Trophoblast cell (in vitro differentiated cells and primary cell): Measurements from ENCODE around the gene MSH2.
"Not testable (repeated sequence)": the region's sequence is repeated elsewhere in the genome, so short reads cannot be mapped to it uniquely, and the experiment has no call there.

Experiments
- DNase-seq, 2 donors: peaks; one replicate each; pipeline ENCODE4 v3.0.0-alpha.2; 2016
- H2AFZ ChIP-seq: 2 replicates; pipeline ENCODE4 v1.6.1; 2013; ENCODE audit warnings: low read length, moderate library complexity, mild to moderate bottlenecking; ENCODE audit not compliant: insufficient read depth, poor library complexity
- H2AK5ac ChIP-seq: 2 replicates; pipeline ENCODE4 v1.6.1; 2013; ENCODE audit warnings: mild to moderate bottlenecking, low read length
- H2BK120ac ChIP-seq: 2 replicates; pipeline ENCODE4 v1.6.1; 2013; ENCODE audit warnings: low read length, mild to moderate bottlenecking, moderate library complexity; ENCODE audit not compliant: insufficient read depth, poor library complexity
- H2BK12ac ChIP-seq: 2 replicates; pipeline ENCODE4 v1.6.1; 2013; ENCODE audit warnings: mild to moderate bottlenecking, low read length, moderate library complexity
- H2BK5ac ChIP-seq: 2 replicates; pipeline ENCODE4 v1.6.1; 2013; ENCODE audit warnings: low read length, low read depth, moderate library complexity, mild to moderate bottlenecking; ENCODE audit not compliant: poor library complexity
- H3K14ac ChIP-seq: 2 replicates; pipeline ENCODE4 v1.6.1; 2013; ENCODE audit warnings: mild to moderate bottlenecking, low read length
- H3K18ac ChIP-seq: 2 replicates; pipeline ENCODE4 v1.6.1; 2013; ENCODE audit warnings: mild to moderate bottlenecking, low read length
- H3K23ac ChIP-seq: 2 replicates; pipeline ENCODE4 v1.6.1; 2013; ENCODE audit warnings: low read length
- H3K27ac ChIP-seq: 2 replicates; pipeline ENCODE4 v1.5.1; 2013; ENCODE audit warnings: low read depth, mild to moderate bottlenecking, inconsistent platforms, low read length, moderate library complexity
- H3K27me3 ChIP-seq: 2 replicates; pipeline ENCODE4 v1.6.1; 2013; ENCODE audit warnings: inconsistent platforms, mild to moderate bottlenecking, low read length, moderate library complexity; ENCODE audit not compliant: insufficient read depth
- H3K36me3 ChIP-seq, 2 experiments: 1 replicate in 1 of 2; 2 replicates in 1 of 2; pipeline ENCODE4 v1.6.1; 2013; ENCODE audit warnings: low read length in 2 of 2, mild to moderate bottlenecking in 2 of 2, moderate library complexity in 1 of 2; ENCODE audit not compliant: insufficient read depth in 2 of 2, control insufficient read depth in 1 of 2
- H3K4ac ChIP-seq: 2 replicates; pipeline ENCODE4 v1.6.1; 2013; ENCODE audit warnings: low read depth, mild to moderate bottlenecking, low read length, moderate library complexity
- H3K4me1 ChIP-seq, 2 experiments: 1 replicate in 1 of 2; 2 replicates in 1 of 2; pipeline ENCODE4 v1.6.1; 2013; ENCODE audit warnings: low read length in 2 of 2, mild to moderate bottlenecking in 2 of 2, moderate library complexity in 1 of 2; ENCODE audit not compliant: insufficient read depth in 2 of 2, control insufficient read depth in 1 of 2
- H3K4me2 ChIP-seq: 2 replicates; pipeline ENCODE4 v1.6.1; 2013; ENCODE audit warnings: inconsistent platforms, mild to moderate bottlenecking, low read length, moderate library complexity
- H3K4me3 ChIP-seq: 2 replicates; pipeline ENCODE4 v1.5.1; 2013; ENCODE audit warnings: mild to moderate bottlenecking, low read depth, low read length, inconsistent platforms
- H3K79me1 ChIP-seq: one replicate; pipeline ENCODE4 v1.6.1; 2013; ENCODE audit warnings: low read length
- H3K79me2 ChIP-seq: 2 replicates; pipeline ENCODE4 v1.6.1; 2013; ENCODE audit warnings: low read length, mild to moderate bottlenecking; ENCODE audit not compliant: control insufficient read depth, insufficient read depth, poor library complexity
- H3K9ac ChIP-seq: 2 replicates; pipeline ENCODE4 v1.6.1; 2013; ENCODE audit warnings: mild to moderate bottlenecking, low read length
- H3K9me3 ChIP-seq: 2 replicates; pipeline ENCODE4 v1.6.1; 2013; ENCODE audit warnings: low read depth, mild to moderate bottlenecking, control low read depth, inconsistent platforms, low read length; ENCODE audit not compliant: insufficient read depth
- H4K12ac ChIP-seq: 2 replicates; pipeline ENCODE4 v1.6.1; 2013; ENCODE audit warnings: low read depth, mild to moderate bottlenecking, low read length, moderate library complexity
- H4K8ac ChIP-seq: 2 replicates; pipeline ENCODE4 v1.6.1; 2013; ENCODE audit warnings: low read depth, mild to moderate bottlenecking, low read length, moderate library complexity
- H4K91ac ChIP-seq: one replicate; pipeline ENCODE4 v1.6.1; 2013; ENCODE audit warnings: low read depth, mild to moderate bottlenecking, low read length, moderate library complexity
- WGBS: extraction: QIAGEN DNeasy Blood & Tissue Kit; methylation state at CpG from one replicate; pipeline ENCODE4 v1.1.7; 2013; ENCODE audit warnings: missing lambda C conversion rate; ENCODE audit not compliant: insufficient read length, insufficient coverage; ENCODE audit errors: extremely low coverage; 5-methylcytosine and 5-hydroxymethylcytosine counted together

Gene MSH2

DNA sequence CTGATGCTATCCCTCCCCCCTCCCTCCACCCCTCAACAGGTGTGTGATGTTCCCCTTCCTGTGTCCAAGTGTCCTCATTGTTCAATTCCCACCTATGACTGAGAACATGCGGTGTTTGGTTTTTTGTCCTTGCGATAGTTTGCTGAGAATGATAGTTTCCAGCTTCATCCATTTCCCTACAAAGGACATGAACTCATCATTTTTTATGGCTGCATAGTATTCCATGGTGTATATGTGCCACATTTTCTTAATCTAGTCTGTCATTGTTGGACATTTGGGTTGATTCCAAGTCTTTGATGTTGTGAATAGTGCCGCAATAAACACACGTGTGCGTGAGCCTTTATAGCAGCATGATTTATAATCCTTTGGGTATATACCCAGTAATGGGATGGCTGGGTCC, 51.9 kb downstream of the MSH2 start:
- not testable (repeated sequence) for H3K9ac ChIP-seq, H3K18ac ChIP-seq, H3K4me2 ChIP-seq, H3K4me1 ChIP-seq, H2BK5ac ChIP-seq, H2BK12ac ChIP-seq, H3K9me3 ChIP-seq, H4K8ac ChIP-seq, H3K36me3 ChIP-seq, H3K4ac ChIP-seq, H2AFZ ChIP-seq, H2BK120ac ChIP-seq, H3K79me2 ChIP-seq, DNase-seq, H4K12ac ChIP-seq, H4K91ac ChIP-seq, H3K14ac ChIP-seq, H3K27me3 ChIP-seq, H2AK5ac ChIP-seq, H3K4me3 ChIP-seq, H3K79me1 ChIP-seq, H3K23ac ChIP-seq, H3K27ac ChIP-seq
- no CpG with 5 or more reads among the region's 5 CpGs for WGBS

DNA sequence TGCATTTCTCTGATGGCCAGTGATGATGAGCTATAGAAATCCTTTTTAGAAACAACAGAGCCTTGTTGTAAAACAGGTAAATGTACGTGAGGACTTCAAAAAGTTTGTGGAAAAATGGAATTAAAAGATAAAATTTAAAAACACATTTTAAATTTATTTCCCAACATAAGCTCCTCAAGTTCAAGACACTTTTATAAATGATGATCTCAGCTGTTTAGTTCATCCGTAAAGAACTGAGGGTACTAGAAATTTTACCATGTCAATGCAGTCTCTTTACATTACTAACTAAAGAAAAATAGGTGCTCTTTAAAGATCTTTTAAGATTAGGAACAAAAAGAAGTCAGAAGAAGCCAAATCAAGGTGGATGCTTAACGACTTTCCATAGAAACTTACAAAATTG, 52.5 kb downstream of the MSH2 start:
- DNase-seq, result no peak
- H2AK5ac ChIP-seq, result no peak overlapping the region
- no peaks in the 10 kb centered on the region for H3K79me2 ChIP-seq
- H3K4me1 ChIP-seq, result no peaks in the 10 kb centered on the region
- H2AFZ ChIP-seq, result no peak overlapping the region
- no peak overlapping the region for H2BK5ac ChIP-seq
- H3K27me3 ChIP-seq, result no peaks in the 10 kb centered on the region
- H3K4ac ChIP-seq, result no peak overlapping the region
- H4K91ac ChIP-seq, result no peak overlapping the region
- no peak overlapping the region for H2BK12ac ChIP-seq
- no peak overlapping the region for H3K4me3 ChIP-seq
- no peak overlapping the region for H3K27ac ChIP-seq
- no peak overlapping the region for H4K12ac ChIP-seq
- H3K23ac ChIP-seq, result no peak overlapping the region
- no peak overlapping the region for H3K9ac ChIP-seq
- H3K9me3 ChIP-seq, result no peaks in the 10 kb centered on the region
- no peak overlapping the region for H3K4me2 ChIP-seq
- H2BK120ac ChIP-seq, result no peak overlapping the region
- H3K36me3 ChIP-seq, result peaks cover 0 to 3% of the 10 kb centered on the region in 2 experiments
- WGBS, result no CpG with 5 or more reads among the region's 3 CpGs
- H3K14ac ChIP-seq, result no peak overlapping the region
- H3K18ac ChIP-seq, result no peak overlapping the region
- no peak overlapping the region for H4K8ac ChIP-seq
- no peaks in the 10 kb centered on the region for H3K79me1 ChIP-seq

DNA sequence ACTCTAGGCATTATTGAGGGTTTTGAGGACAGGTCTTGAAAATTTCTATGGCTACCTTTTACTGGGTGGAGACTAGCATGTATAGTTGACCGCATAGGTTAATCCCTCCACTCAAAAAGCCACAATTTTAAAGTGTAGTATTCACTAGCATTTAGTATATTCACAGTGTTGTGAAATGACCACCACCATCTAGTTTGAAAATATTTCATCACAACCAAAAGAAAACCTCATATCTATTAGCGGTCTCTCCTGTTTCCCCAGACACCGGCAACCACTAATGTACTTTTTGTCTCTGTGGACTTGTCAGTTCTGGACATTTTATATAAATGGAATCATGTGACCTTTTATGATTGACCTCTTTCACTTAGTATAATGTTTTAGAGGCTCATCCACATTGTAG, 53.9 kb downstream of the MSH2 start:
- Histone ChIP-seq H3K4me2 (no peak overlapping the region), H4K12ac (no peak overlapping the region), H3K79me1 (no peaks in the 10 kb centered on the region), H3K9ac (no peak overlapping the region), H2BK120ac (no peak overlapping the region), H2AFZ (no peak overlapping the region), H3K4me1 (no peaks in the 10 kb centered on the region), H3K14ac (no peak overlapping the region), H2BK5ac (no peak overlapping the region), H4K8ac (no peak overlapping the region), H2AK5ac (no peak overlapping the region), H3K23ac (no peak overlapping the region), H3K79me2 (no peaks in the 10 kb centered on the region), H3K27ac (no peak overlapping the region), H3K36me3 (peaks cover 0 to 3% of the 10 kb centered on the region in 2 experiments), H3K27me3 (no peaks in the 10 kb centered on the region), H3K18ac (no peak overlapping the region), H3K4me3 (no peak overlapping the region), H3K4ac (no peak overlapping the region), H3K9me3 (no peaks in the 10 kb centered on the region), H2BK12ac (no peak overlapping the region), H4K91ac (no peak overlapping the region)
- WGBS, result no CpG with 5 or more reads among the region's 3 CpGs
- DNase-seq, result peak in 1 of 2 donors; percentile 46

DNA sequence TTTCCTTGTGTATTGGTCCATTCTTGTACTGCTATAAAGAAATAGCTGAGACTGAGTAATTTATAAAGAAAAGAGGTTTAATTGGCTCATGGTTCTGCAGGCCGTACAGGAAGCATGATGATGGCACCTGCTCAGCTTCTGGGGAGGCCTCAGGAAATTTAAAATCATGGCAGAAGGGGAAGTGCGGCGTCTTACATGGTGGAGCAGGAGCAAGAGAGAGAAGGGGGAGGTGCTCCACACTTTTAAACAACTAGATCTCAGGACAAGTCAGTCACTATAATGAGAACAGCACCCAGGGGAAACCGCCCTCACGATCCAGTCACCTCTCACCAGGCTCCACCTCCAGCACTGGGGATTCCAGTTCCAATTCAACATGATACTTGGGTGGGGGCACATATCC, 54.3 kb downstream of the MSH2 start:
- Histone ChIP-seq H4K12ac (no peak overlapping the region), H2AFZ (no peak overlapping the region), H3K23ac (no peak overlapping the region), H4K8ac (no peak overlapping the region), H3K18ac (no peak overlapping the region), H3K79me1 (no peaks in the 10 kb centered on the region), H3K4me1 (no peaks in the 10 kb centered on the region), H2AK5ac (no peak overlapping the region), H3K9ac (no peak overlapping the region), H3K27me3 (no peaks in the 10 kb centered on the region), H3K14ac (no peak overlapping the region), H3K4me3 (no peak overlapping the region), H2BK5ac (no peak overlapping the region), H3K4me2 (no peak overlapping the region), H3K9me3 (no peaks in the 10 kb centered on the region), H3K36me3 (peaks cover 2 to 3% of the 10 kb centered on the region in 2 experiments), H2BK12ac (no peak overlapping the region), H3K27ac (no peak overlapping the region), H3K79me2 (no peaks in the 10 kb centered on the region), H3K4ac (no peak overlapping the region), H2BK120ac (no peak overlapping the region), H4K91ac (no peak overlapping the region)
- WGBS, result no CpG with 5 or more reads among the region's 5 CpGs
- DNase-seq, result no peak
